ENCODE measurements around the gene ATP9A. TPM values are rescaled to one million over a fixed set of nuclear protein-coding genes. Genes with fewer than 3 reads are reported as not detected.
"Not testable (repeated sequence)": the region's sequence is repeated elsewhere in the genome, so short reads cannot be mapped to it uniquely, and the experiment has no call there.

Gene ATP9A
- total RNA-seq, 1 experiment from 2014 or later, result 1.8 TPM

- DNase-seq (ENCODE audit: low read depth), result no peak
Observed at GRCh38 chr20:51757226-51757625, 11.0 kb downstream of the ATP9A start.

DNA sequence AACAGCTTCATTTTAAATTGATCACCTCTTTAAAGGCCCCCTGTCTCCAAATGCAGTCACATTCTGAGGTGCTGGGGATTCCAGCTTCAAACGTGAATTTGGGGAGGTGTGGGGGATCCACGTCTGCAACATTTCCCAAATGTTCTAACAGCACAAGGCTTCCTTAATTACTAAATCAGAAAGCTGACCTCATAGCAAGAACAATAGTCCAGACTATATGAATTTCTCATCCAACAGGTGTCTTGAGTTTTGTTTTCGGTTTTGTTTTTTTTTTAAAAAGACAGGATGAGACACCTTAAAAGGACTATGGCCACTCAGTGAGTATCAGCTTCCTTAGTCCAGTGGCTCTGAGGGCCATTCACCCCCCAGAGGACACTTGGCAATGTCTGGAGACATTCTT is 11.5 kb downstream of the ATP9A start:
- DNase-seq (ENCODE audit: low read depth), result no peak

- not testable (repeated sequence) for DNase-seq (ENCODE audit: low read depth)
Observed at GRCh38 chr20:51753220-51753619, 15.0 kb downstream of the ATP9A start.

DNA sequence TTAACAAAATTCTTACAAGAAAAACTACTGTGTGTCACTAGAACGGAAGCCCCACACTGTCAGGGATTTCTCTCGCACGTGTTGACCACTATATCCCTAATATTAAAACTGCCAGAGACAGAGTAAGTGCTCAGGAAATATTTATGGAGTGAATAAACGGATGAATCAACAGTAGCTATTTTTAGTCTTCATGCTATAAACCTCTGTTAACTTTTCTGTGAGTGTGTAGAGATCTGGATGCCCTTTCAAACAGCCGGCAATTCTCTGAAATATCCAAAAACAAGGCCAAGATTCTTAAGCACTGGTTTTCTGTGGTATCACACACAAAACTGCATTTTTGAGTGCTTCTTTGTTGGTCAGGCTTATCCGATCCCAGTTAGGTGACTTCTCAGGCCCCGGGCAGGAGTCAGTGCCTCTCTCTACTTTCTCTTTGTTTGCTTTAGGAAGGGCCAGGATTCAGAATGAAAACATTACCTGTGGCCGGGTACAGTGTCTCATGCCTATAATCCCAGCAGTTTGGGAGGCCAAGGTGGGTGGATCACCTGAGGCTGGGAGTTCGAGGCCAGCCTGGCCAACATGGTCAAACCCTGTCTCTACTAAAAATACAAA is 15.7 kb downstream of the ATP9A start:
- DNase-seq (ENCODE audit: low read depth), result peak; percentile 86

DNA sequence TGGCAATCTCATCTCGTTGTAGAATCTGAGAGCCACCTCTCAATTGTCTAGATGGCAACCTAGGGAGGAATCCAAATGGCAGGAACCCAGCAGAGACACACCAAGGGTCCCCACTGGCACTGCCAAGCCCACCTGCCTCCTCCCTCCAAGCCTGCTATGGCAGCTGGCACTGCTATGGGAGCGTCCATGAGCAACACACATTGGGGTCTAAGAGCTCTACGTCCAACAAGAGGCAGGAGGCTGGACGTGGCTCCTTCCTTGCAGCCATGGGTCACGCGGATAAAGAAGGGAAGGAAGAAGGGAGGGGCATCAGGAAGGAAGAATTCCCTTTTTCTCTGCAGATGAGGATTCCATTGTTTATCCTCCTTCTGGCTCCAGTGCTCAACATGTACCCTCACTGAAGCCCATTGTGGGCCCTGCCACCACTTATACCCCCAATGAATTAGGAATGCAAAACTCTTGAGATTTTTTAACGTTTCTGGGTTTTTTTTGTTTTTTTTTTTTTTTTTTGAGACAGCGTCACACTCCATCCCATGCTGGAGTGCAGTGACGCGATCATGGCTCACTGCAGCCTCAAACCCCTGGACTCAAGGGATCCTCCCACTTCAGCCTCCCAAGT is 17.3 kb downstream of the ATP9A start:
- DNase-seq (ENCODE audit: low read depth), result no peak

DNA sequence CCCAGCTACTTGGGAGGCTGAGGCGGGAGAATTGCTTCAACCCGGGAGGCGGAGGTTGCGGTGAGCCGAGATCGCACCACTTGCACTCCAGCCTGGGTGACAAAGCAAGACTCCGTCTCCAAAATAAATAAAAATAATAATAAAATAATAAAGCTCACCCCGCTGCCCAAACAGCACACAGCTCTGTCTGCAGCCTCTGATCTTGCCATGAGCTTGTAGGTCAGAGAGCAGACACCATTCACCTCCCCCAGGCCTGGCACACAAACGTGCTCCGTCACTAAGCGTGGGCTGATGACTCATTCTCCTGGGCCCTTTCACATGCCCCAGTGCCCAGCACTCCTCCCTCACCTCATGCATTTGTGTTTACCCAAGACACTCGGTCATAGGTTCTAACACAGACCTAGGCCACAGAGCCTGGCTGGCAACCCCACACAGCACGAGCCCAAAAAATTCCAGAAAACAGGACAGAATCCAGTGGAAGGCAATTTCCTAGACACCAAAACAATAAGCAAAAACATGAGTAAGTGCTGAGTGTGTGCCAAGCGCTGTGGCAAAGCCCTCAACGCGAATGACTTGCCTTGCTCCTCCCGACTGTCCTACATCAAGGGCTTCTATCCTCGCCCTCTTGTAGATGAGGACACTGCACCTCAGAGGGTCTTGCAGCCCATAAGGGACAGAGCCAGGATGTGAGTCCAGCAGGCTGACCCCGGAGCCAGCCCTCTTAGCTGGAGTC is 18.0 kb downstream of the ATP9A start:
- DNase-seq (ENCODE audit: low read depth), result peak; percentile 92

GRCh38 chr20:51749674-51750036 is 18.5 kb downstream of the ATP9A start:
- peak; percentile 59 for DNase-seq (ENCODE audit: low read depth)

- DNase-seq (ENCODE audit: low read depth), result no peak
Observed at GRCh38 chr20:51747182-51747911, 20.8 kb downstream of the ATP9A start.

DNA sequence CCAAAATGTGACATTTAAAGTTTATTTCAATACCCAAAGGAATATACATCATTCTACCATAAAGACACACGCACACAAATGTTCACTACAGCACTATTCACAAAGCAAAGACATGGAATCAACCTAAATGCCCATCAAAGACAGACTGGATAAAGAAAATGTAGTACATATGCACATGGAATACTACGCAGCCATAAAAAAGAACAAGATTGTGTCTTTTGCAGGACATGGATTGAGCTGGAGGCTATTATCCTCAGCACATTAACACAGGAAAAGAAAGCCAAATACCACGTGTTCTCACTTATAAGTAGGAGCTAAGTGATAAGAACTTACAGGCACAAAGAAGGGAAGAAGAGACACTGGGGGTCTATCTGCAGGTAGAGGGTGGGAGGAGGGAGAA is 22.4 kb downstream of the ATP9A start:
- DNase-seq (ENCODE audit: low read depth), result no peak

DNA sequence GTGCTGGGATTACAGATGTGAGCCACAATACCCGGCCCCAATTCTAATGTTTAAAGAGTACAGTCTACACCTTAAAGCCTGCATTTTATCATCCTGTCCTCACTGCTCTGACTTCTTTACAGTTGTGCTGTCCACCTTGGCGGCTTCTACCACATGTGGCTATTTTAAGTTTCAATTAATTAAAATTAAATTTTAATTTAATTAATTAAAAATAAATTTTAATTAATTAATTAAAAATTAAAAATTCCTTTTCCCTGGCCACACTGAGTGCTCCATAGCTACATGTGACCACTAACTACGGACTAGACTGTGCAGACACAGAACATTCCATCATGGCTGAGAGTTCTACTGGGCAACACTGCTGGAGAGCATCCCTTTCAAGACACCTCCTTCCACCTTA is 27.4 kb downstream of the ATP9A start:
- no peak for DNase-seq (ENCODE audit: low read depth)

- not testable (repeated sequence) for DNase-seq (ENCODE audit: low read depth)
Observed at GRCh38 chr20:51740308-51740707, 27.9 kb downstream of the ATP9A start.

GRCh38 chr20:51739722-51740249 is 28.4 kb downstream of the ATP9A start:
- DNase-seq (ENCODE audit: low read depth), result no peak

DNA sequence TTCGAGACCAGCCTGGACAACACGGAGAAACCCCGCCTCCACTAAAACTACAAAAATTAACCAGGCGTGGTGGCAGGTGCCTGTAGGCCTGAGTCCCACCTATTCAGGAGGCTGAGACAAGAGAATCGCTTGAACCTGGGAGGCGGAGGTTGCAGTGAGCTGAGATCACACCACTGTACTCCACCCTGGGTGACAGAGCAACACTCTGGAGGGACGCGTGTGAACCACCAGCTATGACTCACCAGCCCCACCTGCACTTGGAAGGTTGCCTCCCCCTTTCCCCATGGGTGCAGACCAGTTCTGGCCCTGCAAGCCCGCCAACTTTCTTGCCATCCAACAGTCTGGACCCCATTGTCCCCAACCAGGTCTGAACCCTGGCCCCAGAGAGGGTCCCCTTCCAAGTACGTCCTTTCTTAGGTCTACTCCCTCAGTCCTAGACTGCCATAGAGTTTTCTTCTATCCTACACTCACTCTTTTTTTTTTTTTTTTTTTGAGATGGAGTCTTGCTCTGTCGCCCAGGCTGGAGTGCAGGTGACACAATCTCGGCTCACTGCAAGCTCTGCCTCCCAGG is 29.2 kb downstream of the ATP9A start:
- DNase-seq (ENCODE audit: low read depth), result no peak

DNA sequence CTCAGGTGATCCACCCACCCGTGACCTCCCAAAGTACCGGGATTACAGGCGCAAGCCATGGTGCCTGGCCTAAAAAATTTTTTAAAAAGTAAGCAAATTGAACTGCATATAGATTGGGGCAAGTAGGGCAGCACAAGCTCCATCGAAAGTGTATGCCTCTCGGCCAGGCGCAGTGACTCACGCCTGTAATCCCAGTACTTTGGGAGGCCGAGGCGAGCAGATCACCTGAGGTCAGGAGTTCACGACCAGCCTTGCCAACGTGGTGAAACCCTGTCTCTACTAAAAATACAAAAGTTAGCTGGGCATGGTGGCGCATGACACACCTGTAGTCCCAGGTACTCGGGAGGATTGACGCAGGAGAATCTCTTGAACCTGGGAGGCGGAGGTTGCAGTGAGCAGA is 29.9 kb downstream of the ATP9A start:
- DNase-seq (ENCODE audit: low read depth), result not testable (repeated sequence)

DNA sequence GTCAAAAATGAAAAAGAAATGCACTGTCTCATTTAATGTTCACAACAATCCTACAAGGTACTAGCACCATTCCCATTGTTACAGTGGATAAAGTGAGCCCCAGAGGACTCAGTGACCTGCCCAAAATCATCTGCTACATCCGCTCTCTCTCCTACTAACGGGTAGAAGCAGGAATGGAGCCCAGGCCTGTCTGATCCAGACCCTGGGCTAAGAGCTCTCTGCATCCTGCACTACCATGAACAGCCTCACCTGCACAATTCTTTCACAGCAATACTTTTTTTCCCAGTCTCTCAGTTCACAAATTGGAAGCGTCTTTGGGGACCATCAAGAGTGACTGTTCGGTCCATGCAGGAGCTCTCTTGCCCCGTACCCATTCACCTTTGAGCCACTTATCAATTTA is 31.2 kb downstream of the ATP9A start:
- DNase-seq (ENCODE audit: low read depth), result no peak

- DNase-seq (ENCODE audit: low read depth), result no peak
Observed at GRCh38 chr20:51735728-51736600, 32.2 kb downstream of the ATP9A start.

GRCh38 chr20:51734876-51735720 is 33.1 kb downstream of the ATP9A start:
- DNase-seq (ENCODE audit: low read depth), result no peak

GRCh38 chr20:51733070-51733469 is 35.1 kb downstream of the ATP9A start:
- no peak for DNase-seq (ENCODE audit: low read depth)

DNA sequence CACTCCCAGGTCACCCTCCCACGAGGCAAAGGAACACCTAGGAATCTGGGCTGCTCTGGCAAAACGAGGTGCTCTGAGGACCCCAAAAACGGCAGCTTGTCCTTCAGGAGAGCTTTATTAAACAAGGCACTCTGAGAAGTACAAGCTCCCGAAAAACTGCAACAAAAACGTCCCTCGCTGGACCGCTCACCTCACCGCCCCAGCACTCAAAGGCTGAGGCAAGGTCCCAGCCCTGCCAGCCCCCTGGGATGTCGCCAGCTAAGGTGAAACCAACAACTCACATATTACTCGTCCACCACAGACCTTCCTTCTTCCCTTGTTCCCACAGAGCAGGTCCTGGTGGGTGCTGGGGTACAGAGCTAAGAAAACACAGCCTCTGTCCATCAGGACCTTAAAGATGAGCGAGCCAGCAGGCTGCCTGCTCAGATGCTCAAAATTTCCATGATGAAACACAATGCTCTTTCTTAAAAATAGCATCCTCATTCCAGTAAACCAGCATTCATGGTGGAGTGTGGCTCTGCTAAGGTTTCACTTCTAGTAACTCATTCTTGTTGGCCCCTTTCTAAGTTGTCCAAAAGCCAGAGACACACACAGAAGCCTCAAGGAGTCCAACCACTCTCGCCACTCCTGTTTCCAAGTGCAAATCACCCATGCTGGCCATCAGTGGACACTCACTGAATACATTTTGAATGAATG is 35.9 kb downstream of the ATP9A start:
- peak; percentile 13 for DNase-seq (ENCODE audit: low read depth)
